Prostate gland (tissue), 2 donors: ENCODE data around the gene LYRM4.

Experiments used
- POLR2A ChIP-seq: fragments of 450-650 bp; IDR thresholded peaks from one replicate; pipeline ENCODE4 v1.6.1; 2016; ENCODE audit warnings: antibody characterized with exemption, mild to moderate bottlenecking
- POLR2AphosphoS5 ChIP-seq: sonication (generic); formaldehyde crosslinking; IDR thresholded peaks from one replicate; pipeline ENCODE4 v1.6.1; 2017; ENCODE audit warnings: antibody characterized with exemption
- TF ChIP-seq, protein P1 (sequence below), 4 experiments: fragments of 200-600 bp in 2 of 4; fragments of 450-650 bp in 2 of 4; sonication (generic) in 2 of 4; IDR thresholded peaks; 1 replicate in 3 of 4; 2 replicates in 1 of 4; pipeline ENCODE4 v1.5.1; 2016 to 2019; ENCODE audit warnings: antibody characterized with exemption in 4 of 4, mild to moderate bottlenecking in 2 of 4, moderate library complexity in 2 of 4

DNA sequence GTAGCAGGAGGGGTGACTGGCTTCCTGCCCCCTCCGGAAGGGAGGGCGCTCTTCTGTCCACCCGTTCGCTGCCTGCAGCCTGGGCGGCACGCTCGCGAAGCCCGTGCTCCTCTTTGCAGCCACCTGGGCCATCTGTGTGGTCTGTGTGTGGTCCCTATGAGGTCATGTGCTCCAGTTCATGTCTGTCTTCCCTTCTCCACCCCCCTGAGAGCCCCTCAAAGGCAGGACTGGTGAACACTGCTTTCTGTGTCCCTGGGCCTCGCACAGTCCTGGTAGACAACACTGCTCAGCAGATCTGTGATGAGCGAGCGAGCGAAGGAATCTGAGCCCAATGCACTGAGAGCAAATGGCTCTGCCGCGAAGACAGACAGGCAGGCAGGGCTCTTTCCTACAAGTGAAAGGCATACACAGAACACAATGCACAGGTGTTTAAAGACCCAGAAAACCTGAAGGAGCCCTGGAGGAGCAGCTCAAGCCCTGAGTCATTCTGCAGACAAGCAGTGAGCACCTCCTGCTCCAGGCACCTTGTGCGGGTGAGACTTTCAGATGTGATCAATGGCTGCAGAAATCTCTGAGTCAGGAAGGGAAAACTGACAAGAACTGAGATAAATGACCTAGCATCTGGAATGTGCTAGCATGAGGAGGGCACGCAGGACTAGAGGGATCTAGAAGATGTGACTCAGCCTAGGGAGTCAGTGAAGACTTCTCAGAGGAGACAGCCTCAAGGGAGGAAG lies 148.5 kb downstream of the LYRM4 start:
- TF ChIP-seq, protein P1, sequence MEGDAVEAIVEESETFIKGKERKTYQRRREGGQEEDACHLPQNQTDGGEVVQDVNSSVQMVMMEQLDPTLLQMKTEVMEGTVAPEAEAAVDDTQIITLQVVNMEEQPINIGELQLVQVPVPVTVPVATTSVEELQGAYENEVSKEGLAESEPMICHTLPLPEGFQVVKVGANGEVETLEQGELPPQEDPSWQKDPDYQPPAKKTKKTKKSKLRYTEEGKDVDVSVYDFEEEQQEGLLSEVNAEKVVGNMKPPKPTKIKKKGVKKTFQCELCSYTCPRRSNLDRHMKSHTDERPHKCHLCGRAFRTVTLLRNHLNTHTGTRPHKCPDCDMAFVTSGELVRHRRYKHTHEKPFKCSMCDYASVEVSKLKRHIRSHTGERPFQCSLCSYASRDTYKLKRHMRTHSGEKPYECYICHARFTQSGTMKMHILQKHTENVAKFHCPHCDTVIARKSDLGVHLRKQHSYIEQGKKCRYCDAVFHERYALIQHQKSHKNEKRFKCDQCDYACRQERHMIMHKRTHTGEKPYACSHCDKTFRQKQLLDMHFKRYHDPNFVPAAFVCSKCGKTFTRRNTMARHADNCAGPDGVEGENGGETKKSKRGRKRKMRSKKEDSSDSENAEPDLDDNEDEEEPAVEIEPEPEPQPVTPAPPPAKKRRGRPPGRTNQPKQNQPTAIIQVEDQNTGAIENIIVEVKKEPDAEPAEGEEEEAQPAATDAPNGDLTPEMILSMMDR (IDR thresholded peaks at IDR 0.05): no peak
- TF ChIP-seq POLR2A: no peak
- no peak for TF ChIP-seq POLR2AphosphoS5
